Bone marrow (tissue), 2 donors: ENCODE data around the gene DAD1.

Source experiments
- DNase-seq, 2 donors: peaks; one replicate each; lab custom pipeline; 2025; lab: John Stamatoyannopoulos, UW

The DAD1 gene

GRCh38 chr14:22515929-22516328 lies 73.1 kb downstream of the DAD1 start:
- no peak for DNase-seq
